NT2/D1 (cell line): ENCODE data around the gene RPS14.

Experiments
- YY1 ChIP-seq: IDR thresholded peaks from 2 replicates; pipeline ENCODE4 v1.6.1; 2011; ENCODE audit not compliant: insufficient read length, insufficient read depth
- ZNF274 ChIP-seq: IDR thresholded peaks from 2 replicates; pipeline ENCODE4 v1.6.1; 2011; ENCODE audit warnings: mild to moderate bottlenecking, low read depth, low read length

DNA sequence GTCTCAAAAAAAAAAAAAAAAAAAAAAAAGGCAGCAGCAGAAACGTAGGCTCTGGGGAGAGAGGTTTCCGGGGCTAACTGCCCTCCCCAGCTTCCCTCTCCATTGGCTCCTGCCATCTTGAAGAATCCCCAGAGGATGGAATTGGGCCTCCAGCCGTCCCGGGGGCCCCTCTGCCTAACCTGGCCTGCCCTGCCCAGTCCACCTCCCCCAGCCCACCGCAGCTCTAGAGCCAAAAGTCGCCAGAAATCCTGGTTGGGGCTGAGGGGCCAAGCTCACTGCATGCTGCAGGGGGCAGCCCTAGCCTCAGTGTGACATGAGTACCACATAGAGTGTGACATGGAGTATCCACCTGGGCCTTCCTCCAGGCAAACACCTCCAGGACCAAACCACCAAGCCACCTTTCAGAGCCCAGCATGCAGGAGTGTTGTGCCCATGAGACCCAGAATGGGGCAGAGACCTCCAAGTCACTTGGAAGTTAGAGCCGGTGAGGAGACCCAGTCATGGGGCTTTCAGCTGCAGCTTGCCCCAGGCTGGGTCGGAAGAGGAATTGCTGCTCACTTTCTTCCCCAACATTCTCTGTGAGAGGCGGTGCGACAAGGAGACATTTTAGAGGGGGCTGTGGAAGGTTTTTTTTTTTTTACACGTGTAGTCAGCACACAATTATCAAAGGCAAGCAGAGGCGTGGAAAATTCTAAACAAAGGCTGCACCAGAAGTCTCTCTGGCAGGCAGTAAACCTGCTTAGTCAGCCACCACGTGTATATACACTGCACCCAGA is 54.4 kb downstream of the RPS14 start:
- no peak for TF ChIP-seq ZNF274
- no peak for TF ChIP-seq YY1
